NCI-H1930 (cell line): ENCODE results near the gene NOMO2.
"Not testable (repeated sequence)": the region's sequence is repeated elsewhere in the genome, so short reads cannot be mapped to it uniquely, and the experiment has no call there.

ENCODE experiments used
- DNase-seq, 2 experiments: peaks; one replicate each; lab custom pipeline; 2025; lab: John Stamatoyannopoulos, UW

NOMO2 gene

GRCh38 chr16:18575298-18575917 lies 13.5 kb upstream of the NOMO2 start:
- not testable (repeated sequence) for DNase-seq

- not testable (repeated sequence) for DNase-seq
Observed at GRCh38 chr16:18573887-18574286, 12.0 kb upstream of the NOMO2 start.

- DNase-seq: not testable (repeated sequence)
Observed at GRCh38 chr16:18572973-18573372, 11.1 kb upstream of the NOMO2 start.

- not testable (repeated sequence) for DNase-seq
Observed at GRCh38 chr16:18571307-18571850, 9.5 kb upstream of the NOMO2 start.

DNA sequence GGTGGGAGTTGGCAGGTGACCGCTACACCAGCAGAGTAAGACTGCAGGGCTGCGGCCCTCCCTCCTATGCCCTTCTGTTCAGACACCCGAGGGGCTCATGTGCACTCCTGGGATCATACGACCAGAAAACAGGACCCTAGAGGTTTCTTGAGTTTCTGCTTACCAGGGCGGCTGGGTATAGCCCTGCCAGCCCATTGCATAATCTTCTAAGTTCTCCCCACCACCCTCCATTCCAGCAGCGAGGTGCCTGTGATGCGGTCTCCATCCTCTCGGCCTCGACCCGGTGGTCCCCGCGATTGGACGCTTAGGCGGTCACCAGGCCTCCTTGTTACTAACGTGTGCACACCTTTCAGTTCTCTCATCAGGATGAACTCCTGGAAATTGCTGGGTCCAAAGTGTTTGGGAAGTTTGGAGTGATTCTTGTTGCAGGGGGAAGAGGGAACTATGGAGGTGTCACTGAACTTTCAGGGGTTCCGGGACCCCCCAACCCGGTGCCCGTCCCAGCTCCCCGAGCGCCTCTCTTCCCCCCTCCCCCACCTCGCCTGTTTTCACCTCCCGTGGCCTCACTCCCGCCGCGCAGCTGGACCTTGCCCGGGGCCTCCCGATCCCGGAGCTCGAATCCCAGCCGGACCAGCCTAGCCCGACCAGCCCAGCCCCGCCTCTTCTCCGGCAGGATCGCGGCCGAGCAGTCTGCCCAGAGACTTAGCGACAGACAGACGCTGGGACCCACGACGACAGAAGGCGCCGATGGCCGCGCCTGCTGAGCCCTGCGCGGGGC lies 8.8 kb upstream of the NOMO2 start:
- not testable (repeated sequence) for DNase-seq

GRCh38 chr16:18560416-18561220 lies 1.3 kb downstream of the NOMO2 start:
- not testable (repeated sequence) for DNase-seq

DNA sequence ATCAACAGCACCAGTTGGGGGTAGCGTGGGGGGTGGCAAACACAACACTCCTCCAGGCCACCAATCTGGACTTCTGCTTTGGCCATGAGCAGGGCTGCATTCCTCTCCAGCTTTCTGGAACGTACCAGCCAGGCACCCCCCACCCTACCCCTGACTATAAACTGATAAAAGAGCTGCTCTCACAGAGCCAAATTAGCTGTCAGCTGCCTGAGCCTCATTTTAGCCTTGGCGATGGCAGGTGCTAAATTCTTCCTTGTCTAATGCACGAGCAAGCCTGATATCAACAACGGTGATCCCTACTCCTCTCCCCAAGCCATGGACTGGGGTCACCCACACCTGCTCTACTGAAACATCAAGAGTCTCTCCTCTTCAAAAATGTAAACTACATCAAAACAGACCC lies 8.2 kb downstream of the NOMO2 start:
- not testable (repeated sequence) for DNase-seq

DNA sequence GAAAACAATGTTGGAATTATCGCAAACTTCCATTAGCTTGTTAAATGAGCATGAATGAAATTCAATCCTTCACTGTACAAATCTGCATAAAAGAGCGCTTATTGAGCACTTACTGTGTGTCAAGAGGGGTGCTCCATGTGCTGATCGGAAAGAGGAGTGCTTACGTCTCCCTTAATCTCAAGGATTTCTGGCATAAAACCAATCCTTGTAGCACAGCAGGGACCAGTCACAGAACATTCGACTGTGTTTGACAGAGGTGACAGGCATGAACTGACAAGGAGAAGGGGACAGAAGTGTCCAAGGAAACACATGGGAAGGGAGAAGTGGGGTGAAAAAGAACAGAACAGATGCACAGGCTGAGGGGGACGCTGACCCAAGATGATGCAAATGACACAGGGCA lies 14.5 kb downstream of the NOMO2 start:
- not testable (repeated sequence) for DNase-seq

GRCh38 chr16:18546853-18547252 lies 15.0 kb downstream of the NOMO2 start:
- DNase-seq: not testable (repeated sequence)

DNA sequence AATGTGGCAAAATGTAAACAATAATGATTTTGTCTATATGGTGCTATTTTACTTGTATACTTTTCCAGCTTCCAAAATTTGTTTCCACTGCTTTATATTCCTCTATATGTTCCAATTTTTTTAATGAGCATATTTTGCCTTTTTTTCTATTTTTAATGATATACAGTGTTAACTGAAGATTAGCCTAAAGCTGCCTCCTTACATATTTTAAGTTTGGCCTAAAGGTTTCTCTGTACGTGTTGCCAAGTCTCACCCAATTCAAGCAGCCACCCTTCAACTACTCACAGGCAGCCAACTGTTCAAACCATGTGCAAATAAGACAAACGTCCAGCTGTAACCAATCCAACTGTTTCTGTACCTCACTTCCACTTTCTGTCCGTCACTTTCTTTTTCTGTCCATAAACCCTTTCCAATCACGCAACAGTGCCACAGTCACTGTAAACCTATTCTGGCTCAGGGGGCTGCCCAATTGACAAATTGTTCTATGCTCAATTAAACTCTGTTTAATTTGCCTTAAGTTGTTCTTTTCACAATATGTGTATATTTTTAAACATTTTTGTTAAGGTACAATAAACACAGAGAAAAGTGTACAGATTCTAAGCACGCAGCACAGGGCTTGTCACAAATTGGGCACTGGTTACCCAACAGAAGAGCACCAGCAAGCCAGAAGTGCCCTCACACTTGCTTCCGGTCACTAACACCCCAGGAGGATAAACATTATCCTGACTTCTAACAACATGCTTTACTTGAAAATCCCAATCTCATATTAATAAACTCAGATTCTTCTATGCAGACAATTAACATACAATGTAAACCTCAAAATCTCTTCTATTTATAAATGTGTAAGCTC lies 17.4 kb downstream of the NOMO2 start:
- DNase-seq: not testable (repeated sequence)

- not testable (repeated sequence) for DNase-seq
Observed at GRCh38 chr16:18541912-18542311, 20.0 kb downstream of the NOMO2 start.

DNA sequence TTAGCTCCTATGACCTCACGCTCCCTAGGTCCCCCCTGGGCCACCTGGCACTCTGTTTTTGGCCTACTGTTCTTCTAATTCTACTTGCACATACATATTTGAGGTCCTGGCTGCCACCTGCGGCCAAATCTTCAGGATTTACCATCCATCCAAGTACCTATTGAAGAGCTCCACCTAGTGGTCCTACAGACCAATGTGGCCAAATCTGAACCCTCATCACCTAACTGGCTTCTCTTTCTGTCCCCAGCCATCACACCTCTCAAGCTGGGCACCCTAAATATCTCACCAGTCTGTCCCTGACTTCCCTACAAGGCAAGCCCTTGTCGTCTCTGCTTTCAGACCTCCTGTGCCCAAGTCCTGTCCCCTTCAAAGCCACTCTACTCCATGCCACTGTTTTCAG lies 24.9 kb downstream of the NOMO2 start:
- not testable (repeated sequence) for DNase-seq

DNA sequence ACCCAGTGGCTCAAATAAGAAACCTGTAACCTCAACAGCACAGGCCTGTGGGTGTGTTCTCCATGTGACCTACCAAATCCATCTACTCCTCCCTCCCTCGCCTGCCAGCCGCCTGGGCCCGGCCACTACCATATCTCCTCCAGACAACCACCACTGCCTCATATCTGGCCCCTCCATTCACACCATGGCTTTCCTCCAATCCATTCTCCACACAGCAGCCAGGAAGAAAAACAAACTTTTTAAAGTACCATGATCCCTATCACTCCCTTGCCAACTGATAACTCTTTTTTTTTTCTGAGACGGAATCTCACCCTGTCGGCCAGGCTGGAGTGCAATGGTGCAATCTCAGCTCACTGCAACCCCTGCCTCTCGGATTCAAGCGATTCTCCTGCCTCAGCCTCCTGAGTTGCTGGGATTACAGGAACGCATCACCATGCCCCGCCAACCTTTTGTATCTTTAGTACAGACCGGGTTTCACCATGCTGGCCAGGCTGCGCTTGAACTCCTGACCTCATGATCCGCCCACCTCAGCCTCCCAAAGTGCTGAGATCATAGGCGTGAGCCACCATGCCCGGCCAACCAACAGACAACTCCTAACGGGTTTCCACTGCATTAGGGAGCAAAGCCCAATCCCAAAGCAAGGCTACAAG lies 26.3 kb downstream of the NOMO2 start:
- DNase-seq: not testable (repeated sequence)

GRCh38 chr16:18534308-18534707 lies 27.6 kb downstream of the NOMO2 start:
- not testable (repeated sequence) for DNase-seq

DNA sequence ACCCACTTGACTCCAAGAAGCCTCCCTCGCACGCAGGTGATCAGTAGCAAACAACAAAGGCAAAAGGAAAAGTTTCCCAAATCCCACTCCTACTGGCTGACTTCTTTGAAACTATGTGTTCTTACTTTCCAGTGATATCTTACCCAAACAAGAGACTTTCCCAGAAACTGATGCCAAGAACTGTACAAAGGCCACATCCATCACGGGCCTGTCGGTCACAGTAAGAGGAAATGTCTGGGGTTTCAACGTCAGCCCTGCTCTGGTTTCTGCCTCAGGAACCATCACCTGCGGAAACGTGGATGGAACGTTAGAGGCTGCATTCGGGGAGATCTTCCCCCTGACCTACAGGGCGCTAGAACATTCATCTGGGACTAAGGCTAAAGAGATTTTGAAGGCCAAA lies 30.6 kb downstream of the NOMO2 start:
- DNase-seq: not testable (repeated sequence)

- DNase-seq: not testable (repeated sequence)
Observed at GRCh38 chr16:18530329-18530728, 31.6 kb downstream of the NOMO2 start.

GRCh38 chr16:18526547-18526946 lies 35.4 kb downstream of the NOMO2 start:
- not testable (repeated sequence) for DNase-seq

GRCh38 chr16:18525882-18526482 lies 35.9 kb downstream of the NOMO2 start:
- DNase-seq: not testable (repeated sequence)

DNA sequence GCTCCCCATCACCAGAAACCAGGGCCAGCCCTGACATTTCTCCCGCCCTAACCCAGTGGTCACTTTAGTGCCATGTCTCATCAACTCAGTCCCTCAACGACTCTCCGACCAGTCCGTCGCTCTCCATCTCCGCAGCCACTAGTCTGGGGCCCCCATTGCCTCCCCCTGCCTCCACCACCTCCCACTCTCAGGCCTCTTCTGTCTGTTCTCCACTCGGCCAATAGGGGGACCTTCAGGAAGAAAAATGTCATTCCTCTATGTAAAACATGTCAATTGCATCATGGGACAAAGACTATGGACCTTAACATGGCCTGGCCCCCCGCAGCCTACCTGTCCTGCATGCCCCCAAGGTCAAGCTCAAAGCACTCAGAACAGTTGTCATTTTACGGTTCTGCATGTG lies 39.3 kb downstream of the NOMO2 start:
- DNase-seq: not testable (repeated sequence)

DNA sequence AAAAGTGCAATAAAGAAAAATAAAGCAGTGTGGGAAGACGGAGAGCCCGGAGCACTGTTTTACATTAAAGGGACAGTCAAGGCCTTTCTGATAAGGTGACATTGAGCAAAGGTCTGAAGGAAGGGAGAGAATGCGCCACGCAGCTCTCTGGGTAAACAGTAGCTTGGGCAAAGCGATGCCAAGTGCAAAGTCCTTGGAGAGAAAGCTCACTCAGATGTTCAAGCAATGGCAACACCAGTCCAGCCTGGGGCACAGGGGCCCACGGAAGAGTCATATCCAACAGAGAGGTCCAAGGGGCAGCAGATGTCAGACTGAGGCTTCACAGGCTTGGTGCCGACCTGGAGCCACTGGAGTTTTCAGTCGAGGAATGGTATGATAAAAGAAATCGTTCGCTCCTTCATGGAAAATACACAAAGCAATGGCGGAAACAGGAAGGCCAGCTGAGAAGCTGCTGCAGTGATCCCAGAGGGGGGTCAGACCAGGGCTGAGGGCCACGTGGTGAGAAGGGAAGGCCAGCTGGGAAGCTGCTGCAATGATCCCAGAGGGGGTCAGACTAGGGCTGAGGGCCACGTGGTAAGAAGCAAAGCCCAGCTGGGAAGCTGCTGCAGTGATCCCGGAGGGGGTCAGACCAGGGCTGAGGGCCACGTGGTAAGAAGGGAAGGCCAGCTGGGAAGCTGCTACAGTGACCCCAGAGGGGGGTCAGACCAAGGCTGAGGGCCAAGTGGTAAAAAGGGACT lies 40.3 kb downstream of the NOMO2 start:
- DNase-seq: not testable (repeated sequence)
